Liver (tissue), 9 donors: Measurements from ENCODE around the gene TRUB2. TPM values are rescaled to one million over a fixed set of nuclear protein-coding genes. Genes with fewer than 3 reads are reported as not detected.

Experiments
- DNase-seq: peaks from one replicate; pipeline ENCODE4 v3.0.0-alpha.2; 2017; ENCODE audit warnings: low spot score
- H3K27ac ChIP-seq, 2 donors: one replicate each; pipeline ENCODE4 v1.7.0; 2013; ENCODE audit warnings: inconsistent platforms in 2 of 2, low read length in 2 of 2, control low read depth in 1 of 2, low read depth in 1 of 2, mild to moderate bottlenecking in 1 of 2
- H3K27me3 ChIP-seq, 4 donors: one replicate each; pipeline versions ENCODE4 v1.6.1 to v1.7.0; 2013; ENCODE audit warnings: low read length in 3 of 4, inconsistent platforms in 1 of 4, mild to moderate bottlenecking in 1 of 4, moderate library complexity in 1 of 4; ENCODE audit not compliant: control insufficient read depth in 4 of 4, insufficient read depth in 4 of 4
- H3K36me3 ChIP-seq, 4 donors: one replicate each; pipeline versions ENCODE4 v1.6.1 to v1.7.0; 2013; ENCODE audit warnings: low read length in 3 of 4, mild to moderate bottlenecking in 3 of 4, low read depth in 1 of 4, moderate library complexity in 1 of 4; ENCODE audit not compliant: control insufficient read depth in 4 of 4, insufficient read depth in 3 of 4
- H3K4me1 ChIP-seq, 4 donors: one replicate each; pipeline versions ENCODE4 v1.6.1 to v1.7.0; 2013; ENCODE audit warnings: low read length in 3 of 4, mild to moderate bottlenecking in 3 of 4, moderate library complexity in 1 of 4; ENCODE audit not compliant: control insufficient read depth in 4 of 4, insufficient read depth in 4 of 4
- H3K4me3 ChIP-seq, 3 donors: one replicate each; pipeline versions ENCODE4 v1.6.1 to v1.7.0; 2013; ENCODE audit warnings: low read length in 3 of 3, control low read depth in 1 of 3, low read depth in 1 of 3, mild to moderate bottlenecking in 1 of 3
- H3K9ac ChIP-seq, 2 donors: one replicate each; pipeline ENCODE4 v1.7.0; 2013; ENCODE audit warnings: low read length in 2 of 2, mild to moderate bottlenecking in 2 of 2, moderate library complexity in 2 of 2, control low read depth in 1 of 2, low read depth in 1 of 2
- H3K9me3 ChIP-seq, 4 donors: one replicate each; pipeline versions ENCODE4 v1.6.1 to v1.7.0; 2013; ENCODE audit warnings: low read length in 3 of 4; ENCODE audit not compliant: control insufficient read depth in 4 of 4
- ATF3 ChIP-seq: IDR thresholded peaks from 2 replicates; pipeline ENCODE4 v1.6.1; 2016; ENCODE audit warnings: antibody characterized with exemption
- CTCF ChIP-seq: fragments of 150-350 bp; IDR thresholded peaks from 2 replicates; pipeline ENCODE4 v1.5.1; 2017; ENCODE audit warnings: improper control_type of control experiment, low read depth, low read length; ENCODE audit not compliant: missing input control
- EGR1 ChIP-seq, 2 donors: IDR thresholded peaks; 2 replicates each; pipeline ENCODE4 v1.6.1; 2016 to 2018; ENCODE audit warnings: antibody characterized with exemption in 2 of 2, low read depth in 2 of 2
- FOXA1 ChIP-seq: IDR thresholded peaks from 2 replicates; pipeline ENCODE4 v1.6.1; 2016; ENCODE audit warnings: antibody characterized with exemption
- FOXA2 ChIP-seq: IDR thresholded peaks from 2 replicates; pipeline ENCODE4 v1.6.1; 2016; ENCODE audit warnings: antibody characterized with exemption
- GABPA ChIP-seq, 2 donors: IDR thresholded peaks in 1 of 2; conservative IDR thresholded peaks in 1 of 2; 2 replicates each; pipeline ENCODE4 v1.6.1; 2016; ENCODE audit warnings: antibody characterized with exemption in 2 of 2, mild to moderate bottlenecking in 1 of 2, moderate library complexity in 1 of 2
- HNF4A ChIP-seq, 2 donors: conservative IDR thresholded peaks; 2 replicates each; pipeline ENCODE4 v1.6.1; 2016; ENCODE audit warnings: antibody characterized with exemption in 2 of 2, mild to moderate bottlenecking in 2 of 2
- HNF4G ChIP-seq: IDR thresholded peaks from 2 replicates; pipeline ENCODE4 v1.6.1; 2016; ENCODE audit warnings: antibody characterized with exemption
- JUND ChIP-seq, 2 donors: IDR thresholded peaks; 2 replicates each; pipeline ENCODE4 v1.6.1; 2016; ENCODE audit warnings: antibody characterized with exemption in 2 of 2
- NR2F2 ChIP-seq: IDR thresholded peaks from 2 replicates; pipeline ENCODE4 v1.6.1; 2016; ENCODE audit warnings: antibody characterized with exemption
- RAD21 ChIP-seq, 2 donors: IDR thresholded peaks; 2 replicates each; pipeline ENCODE4 v1.6.1; 2016; ENCODE audit warnings: antibody characterized with exemption in 2 of 2, mild to moderate bottlenecking in 2 of 2
- REST ChIP-seq: IDR thresholded peaks from 2 replicates; pipeline ENCODE4 v1.6.1; 2016; ENCODE audit warnings: antibody characterized with exemption, mild to moderate bottlenecking
- RXRA ChIP-seq, 2 donors: IDR thresholded peaks; 2 replicates each; pipeline ENCODE4 v1.6.1; 2017 to 2018; ENCODE audit warnings: antibody characterized with exemption in 2 of 2, mild to moderate bottlenecking in 1 of 2
- SP1 ChIP-seq: IDR thresholded peaks from 2 replicates; pipeline ENCODE4 v1.6.1; 2018; ENCODE audit warnings: antibody characterized with exemption, mild to moderate bottlenecking
- TAF1 ChIP-seq: conservative IDR thresholded peaks from 2 replicates; pipeline ENCODE4 v1.6.1; 2016; ENCODE audit warnings: antibody characterized with exemption, mild to moderate bottlenecking
- YY1 ChIP-seq: IDR thresholded peaks from 2 replicates; pipeline ENCODE4 v1.6.1; 2016; ENCODE audit warnings: antibody characterized with exemption, mild to moderate bottlenecking
- WGBS: extraction: QIAGEN DNeasy Blood & Tissue Kit; methylation state at CpG from one replicate; pipeline ENCODE4 v1.1.7; 2013; 5-methylcytosine and 5-hydroxymethylcytosine counted together
- polyA plus RNA-seq, 2 donors: library from polyadenylated mRNA; stranded (reverse) in 1 of 2; unstranded in 1 of 2; fragments of 200-250 nt in 1 of 2; fragments of >200 nt in 1 of 2; fragmentation: Nextera tagmentation in 1 of 2; extraction: Ambion mirVana in 1 of 2; gene quantifications; one replicate each; pipeline versions ENCODE4 v1.2.1 to v1.2.3, GENCODE V29; 2013 to 2015
- total RNA-seq, 2 donors: library from RNA; depleted of rRNA; stranded (reverse); fragments of >200 nt; gene quantifications; one replicate each; pipeline ENCODE4 v1.2.3, GENCODE V29; 2014
- TF ChIP-seq, protein P1 (sequence below): IDR thresholded peaks from 2 replicates; pipeline ENCODE4 v1.6.1; 2016; ENCODE audit warnings: antibody characterized with exemption
- TF ChIP-seq, protein P2 (sequence below): IDR thresholded peaks from 2 replicates; pipeline ENCODE4 v1.6.1; 2016; ENCODE audit warnings: antibody characterized with exemption
- donor health status: healthy.
- donor health status: healthy.
- donor health status: healthy.
- donor health status: healthy.
- donor health status: healthy.

Gene TRUB2
- total and polyA plus RNA-seq, 4 donors: 12.7 to 35.8 (median 19.4) TPM

DNA sequence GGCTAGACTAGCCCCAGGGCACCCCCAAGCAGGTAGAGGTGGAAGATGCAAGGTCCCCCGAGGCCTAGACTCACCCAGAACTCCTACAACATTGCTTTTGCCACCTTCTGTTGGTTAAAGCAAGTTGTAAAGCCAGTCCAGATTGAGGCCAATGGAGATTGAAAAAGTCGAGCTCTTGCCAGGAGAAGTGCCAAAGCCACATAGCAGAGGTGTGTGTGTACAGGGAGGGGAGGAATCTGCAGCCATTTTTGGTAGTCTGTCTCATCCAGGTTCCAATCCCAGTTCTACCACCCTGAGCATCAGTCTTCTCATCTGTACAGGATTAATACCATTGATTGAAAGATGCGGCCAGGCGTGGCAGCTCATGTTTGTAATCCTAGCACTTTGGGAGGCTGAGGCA, 36.6 kb upstream of the TRUB2 start (continued):
- no peak for TF ChIP-seq HNF4A (conservative IDR thresholded peaks at IDR 0.05)

DNA sequence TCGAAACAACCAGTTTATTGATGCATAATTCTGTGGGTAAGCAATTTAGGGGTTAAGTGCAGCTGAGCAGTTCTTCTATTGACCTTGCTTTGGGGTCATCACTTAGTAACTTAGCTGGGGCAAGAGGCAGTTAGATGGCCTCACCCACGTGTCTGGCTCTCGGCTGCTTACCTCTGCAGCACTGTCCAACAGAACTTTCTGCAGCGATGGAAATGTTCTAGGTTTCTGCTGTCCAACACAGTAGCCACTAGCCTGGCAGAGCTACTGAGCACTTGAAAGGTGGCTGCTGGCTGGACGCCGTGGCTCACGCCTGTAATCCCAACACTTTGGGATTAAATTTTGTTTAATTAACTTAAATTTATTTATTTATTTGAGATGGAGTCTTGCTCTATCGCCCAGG, 35.8 kb upstream of the TRUB2 start:
- Histone ChIP-seq H3K4me3 (no peak overlapping the region), H3K27me3 (no peaks in the 10 kb centered on the region), H3K27ac (no peak overlapping the region), H3K9me3 (no peaks in the 10 kb centered on the region), H3K9ac (no peak overlapping the region), H3K36me3 (peaks cover 0 to 15% (median 6%) of the 10 kb centered on the region in 4 donors), H3K4me1 (peaks cover 3 to 20% (median 11%) of the 10 kb centered on the region in 4 donors)
- no peak for TF ChIP-seq CTCF
- DNase-seq: no peak
- WGBS: 52% methylated on average over 8 of the region's 8 CpGs

DNA sequence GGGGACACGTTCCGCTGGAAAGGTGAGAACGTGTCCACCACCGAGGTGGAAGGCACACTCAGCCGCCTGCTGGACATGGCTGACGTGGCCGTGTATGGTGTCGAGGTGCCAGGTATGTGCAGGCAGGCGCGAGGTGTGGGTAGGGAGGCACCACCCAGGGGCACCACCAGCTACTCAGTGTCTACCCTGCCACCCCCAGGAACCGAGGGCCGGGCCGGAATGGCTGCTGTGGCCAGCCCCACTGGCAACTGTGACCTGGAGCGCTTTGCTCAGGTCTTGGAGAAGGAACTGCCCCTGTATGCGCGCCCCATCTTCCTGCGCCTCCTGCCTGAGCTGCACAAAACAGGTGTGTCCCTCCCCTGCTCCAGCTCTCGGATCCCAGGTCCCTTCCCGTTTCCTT, 33.2 kb upstream of the TRUB2 start:
- Histone ChIP-seq H3K27ac (no peak overlapping the region), H3K36me3 (peaks cover 0 to 22% (median 7%) of the 10 kb centered on the region in 4 donors), H3K4me3 (no peak overlapping the region), H3K9me3 (no peaks in the 10 kb centered on the region), H3K4me1 (peaks cover 0 to 8% (median 4%) of the 10 kb centered on the region in 4 donors), H3K9ac (no peak overlapping the region), H3K27me3 (no peaks in the 10 kb centered on the region)
- TF ChIP-seq EGR1 (IDR thresholded peaks at IDR 0.05; ENCODE audit: low read depth in 2 of 2) (no peak), RAD21 (IDR thresholded peaks at IDR 0.05) (no peak), YY1 (no peak), RXRA (IDR thresholded peaks at IDR 0.05) (no peak), HNF4A (conservative IDR thresholded peaks at IDR 0.05) (no peak), JUND (IDR thresholded peaks at IDR 0.05) (no peak), TAF1 (no peak), FOXA1 (no peak), CTCF (no peak), REST (no peak), HNF4G (no peak), FOXA2 (no peak), SP1 (no peak), ATF3 (no peak), GABPA (IDR thresholded peaks at IDR 0.05 in 1 of 2, conservative IDR thresholded peaks at IDR 0.05 in 1 of 2) (no peak), NR2F2 (no peak)
- TF ChIP-seq, protein P1, sequence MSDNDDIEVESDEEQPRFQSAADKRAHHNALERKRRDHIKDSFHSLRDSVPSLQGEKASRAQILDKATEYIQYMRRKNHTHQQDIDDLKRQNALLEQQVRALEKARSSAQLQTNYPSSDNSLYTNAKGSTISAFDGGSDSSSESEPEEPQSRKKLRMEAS: no peak
- TF ChIP-seq, protein P2, sequence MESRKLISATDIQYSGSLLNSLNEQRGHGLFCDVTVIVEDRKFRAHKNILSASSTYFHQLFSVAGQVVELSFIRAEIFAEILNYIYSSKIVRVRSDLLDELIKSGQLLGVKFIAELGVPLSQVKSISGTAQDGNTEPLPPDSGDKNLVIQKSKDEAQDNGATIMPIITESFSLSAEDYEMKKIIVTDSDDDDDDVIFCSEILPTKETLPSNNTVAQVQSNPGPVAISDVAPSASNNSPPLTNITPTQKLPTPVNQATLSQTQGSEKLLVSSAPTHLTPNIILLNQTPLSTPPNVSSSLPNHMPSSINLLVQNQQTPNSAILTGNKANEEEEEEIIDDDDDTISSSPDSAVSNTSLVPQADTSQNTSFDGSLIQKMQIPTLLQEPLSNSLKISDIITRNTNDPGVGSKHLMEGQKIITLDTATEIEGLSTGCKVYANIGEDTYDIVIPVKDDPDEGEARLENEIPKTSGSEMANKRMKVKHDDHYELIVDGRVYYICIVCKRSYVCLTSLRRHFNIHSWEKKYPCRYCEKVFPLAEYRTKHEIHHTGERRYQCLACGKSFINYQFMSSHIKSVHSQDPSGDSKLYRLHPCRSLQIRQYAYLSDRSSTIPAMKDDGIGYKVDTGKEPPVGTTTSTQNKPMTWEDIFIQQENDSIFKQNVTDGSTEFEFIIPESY: no peak
- no peak for DNase-seq
- 96% methylated on average over 19 of the region's 19 CpGs for WGBS
